Lower leg skin (tissue), 3 donors: ENCODE results near the gene EDC3.

Experiments
- CTCF ChIP-seq, 3 donors: fragments of 450-650 bp; IDR thresholded peaks; one replicate each; pipeline ENCODE4 v1.5.1; 2016; ENCODE audit warnings: antibody characterized with exemption in 3 of 3, mild to moderate bottlenecking in 3 of 3, moderate library complexity in 2 of 3
- POLR2A ChIP-seq, 2 donors: fragments of 450-650 bp; IDR thresholded peaks; one replicate each; pipeline ENCODE4 v1.6.1; 2016 to 2017; ENCODE audit warnings: antibody characterized with exemption in 2 of 2, mild to moderate bottlenecking in 1 of 2, moderate library complexity in 1 of 2

- TF ChIP-seq CTCF (IDR thresholded peaks at IDR 0.05), result no peak
- no peak for TF ChIP-seq POLR2A (IDR thresholded peaks at IDR 0.05)
Measured at GRCh38 chr15:74725225-74725774, 29.5 kb upstream of the EDC3 start, which contains the start of gene CYP1A1.
